ENCODE measurements around the gene C12orf43.

C12orf43 gene

DNA sequence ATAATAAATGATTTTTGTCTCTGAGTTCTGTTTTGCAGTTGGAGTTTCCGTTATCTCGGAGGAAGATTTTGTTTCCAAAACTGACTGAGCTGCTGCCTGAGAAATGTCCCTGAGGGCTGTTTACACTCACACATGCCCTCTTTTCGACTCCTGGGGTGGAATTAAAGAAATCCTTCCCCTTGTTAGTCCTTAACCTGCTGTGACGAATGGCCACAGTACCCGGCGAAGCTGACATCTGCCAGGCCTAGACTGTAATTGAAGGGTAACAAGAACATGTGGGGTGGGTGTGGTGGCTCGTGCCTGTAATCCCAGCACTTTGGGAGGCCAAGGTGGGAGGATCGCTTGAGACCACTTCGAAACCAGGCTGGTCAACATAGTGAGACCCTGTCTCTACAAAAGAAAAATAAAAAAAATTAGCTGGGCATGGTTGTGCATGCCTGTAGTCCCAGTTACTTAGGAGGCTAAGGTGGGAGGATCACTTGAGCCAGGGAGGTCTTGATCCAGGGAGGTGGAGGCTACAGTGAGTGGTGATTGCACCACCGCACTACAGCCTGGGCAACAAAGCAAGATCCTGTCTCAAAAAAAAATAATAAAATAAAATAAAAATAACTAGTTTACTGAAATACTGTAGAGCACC is 14.4 kb upstream of the C12orf43 start:
- ChIA-PET POLR2A (no interaction called here), CTCF (interaction anchor here (1.2 kb wide), 1 partner anchor 16 kb away, joined by 3 read pairs; no protein-coding TSS in a partner anchor)
- WGBS (ENCODE audit: insufficient coverage): 84% methylated on average over 5 of the region's 10 CpGs
- Histone ChIP-seq H3K4me3 (ENCODE audit: control insufficient read depth in 1 of 7, extremely low read depth in 1 of 7, insufficient read depth in 4 of 7, low read depth in 2 of 7, low read length in 6 of 7) (no peak overlapping the region), H3K9me3 (ENCODE audit: control extremely low read depth in 1 of 5, control insufficient read depth in 4 of 5, insufficient read depth in 2 of 5, low read depth in 1 of 5, low read length in 4 of 5) (no peaks in the 10 kb centered on the region), H3K27me3 (replicated peaks in 2 of 5; ENCODE audit: control insufficient read depth in 4 of 5, insufficient read depth in 5 of 5, low read length in 4 of 5) (peaks cover 0 to 3% (median 0%) of the 10 kb centered on the region in 5 experiments), H3K4me1 (ENCODE audit: control extremely low read depth in 1 of 4, control insufficient read depth in 4 of 4, insufficient read depth in 4 of 4, low read length in 3 of 4) (peaks cover 0 to 4% (median 0%) of the 10 kb centered on the region in 4 experiments), H3K27ac (ENCODE audit: insufficient read depth in 1 of 2, low read depth in 1 of 2, low read length in 2 of 2, poor library complexity in 1 of 2, severe bottlenecking in 2 of 2) (no peak overlapping the region), H3K36me3 (ENCODE audit: control insufficient read depth in 4 of 4, insufficient read depth in 4 of 4, low read length in 3 of 4) (no peaks in the 10 kb centered on the region)
- DNase-seq: no peak

- ChIA-PET CTCF (interaction anchor here (2.6 to 3.0 kb wide), 2 partner anchors 11 to 66 kb away, joined by 5 to 7 read pairs; no protein-coding TSS in a partner anchor), POLR2A (interaction anchor here (0.6 kb wide), 1 partner anchor 1386 kb away, joined by 4 read pairs; no protein-coding TSS in a partner anchor)
- H3K27ac ChIP-seq (ENCODE audit: insufficient read depth in 1 of 2, low read depth in 1 of 2, low read length in 2 of 2, poor library complexity in 1 of 2, severe bottlenecking in 2 of 2): no peak overlapping the region
- 93% methylated on average over 3 of the region's 10 CpGs for WGBS (ENCODE audit: insufficient coverage)
- DNase-seq: no peak
- no peak overlapping the region for H3K4me3 ChIP-seq (ENCODE audit: control insufficient read depth in 1 of 7, extremely low read depth in 1 of 7, insufficient read depth in 4 of 7, low read depth in 2 of 7, low read length in 6 of 7)
- H3K27me3 ChIP-seq (replicated peaks in 2 of 5; ENCODE audit: control insufficient read depth in 4 of 5, insufficient read depth in 5 of 5, low read length in 4 of 5): no peaks in the 10 kb centered on the region
- H3K4me1 ChIP-seq (ENCODE audit: control extremely low read depth in 1 of 4, control insufficient read depth in 4 of 4, insufficient read depth in 4 of 4, low read length in 3 of 4): no peaks in the 10 kb centered on the region
- no peaks in the 10 kb centered on the region for H3K36me3 ChIP-seq (ENCODE audit: control insufficient read depth in 4 of 4, insufficient read depth in 4 of 4, low read length in 3 of 4)
- no peaks in the 10 kb centered on the region for H3K9me3 ChIP-seq (ENCODE audit: control extremely low read depth in 1 of 5, control insufficient read depth in 4 of 5, insufficient read depth in 2 of 5, low read depth in 1 of 5, low read length in 4 of 5)
Observed at GRCh38 chr12:121026274-121027045, 10.2 kb upstream of the C12orf43 start.

GRCh38 chr12:121025442-121026226 is 9.3 kb upstream of the C12orf43 start:
- ChIA-PET POLR2A (no interaction called here), CTCF (no interaction called here)
- no peak overlapping the region for H3K4me3 ChIP-seq (ENCODE audit: control insufficient read depth in 1 of 7, extremely low read depth in 1 of 7, insufficient read depth in 4 of 7, low read depth in 2 of 7, low read length in 6 of 7)
- H3K27ac ChIP-seq (ENCODE audit: insufficient read depth in 1 of 2, low read depth in 1 of 2, low read length in 2 of 2, poor library complexity in 1 of 2, severe bottlenecking in 2 of 2): no peak overlapping the region
- no peaks in the 10 kb centered on the region for H3K4me1 ChIP-seq (ENCODE audit: control extremely low read depth in 1 of 4, control insufficient read depth in 4 of 4, insufficient read depth in 4 of 4, low read length in 3 of 4)
- no peak for DNase-seq
- H3K9me3 ChIP-seq (ENCODE audit: control extremely low read depth in 1 of 5, control insufficient read depth in 4 of 5, insufficient read depth in 2 of 5, low read depth in 1 of 5, low read length in 4 of 5): no peaks in the 10 kb centered on the region
- no peaks in the 10 kb centered on the region for H3K27me3 ChIP-seq (replicated peaks in 2 of 5; ENCODE audit: control insufficient read depth in 4 of 5, insufficient read depth in 5 of 5, low read length in 4 of 5)
- H3K36me3 ChIP-seq (ENCODE audit: control insufficient read depth in 4 of 4, insufficient read depth in 4 of 4, low read length in 3 of 4): no peaks in the 10 kb centered on the region
- WGBS (ENCODE audit: insufficient coverage): 95% methylated on average over 9 of the region's 11 CpGs

DNA sequence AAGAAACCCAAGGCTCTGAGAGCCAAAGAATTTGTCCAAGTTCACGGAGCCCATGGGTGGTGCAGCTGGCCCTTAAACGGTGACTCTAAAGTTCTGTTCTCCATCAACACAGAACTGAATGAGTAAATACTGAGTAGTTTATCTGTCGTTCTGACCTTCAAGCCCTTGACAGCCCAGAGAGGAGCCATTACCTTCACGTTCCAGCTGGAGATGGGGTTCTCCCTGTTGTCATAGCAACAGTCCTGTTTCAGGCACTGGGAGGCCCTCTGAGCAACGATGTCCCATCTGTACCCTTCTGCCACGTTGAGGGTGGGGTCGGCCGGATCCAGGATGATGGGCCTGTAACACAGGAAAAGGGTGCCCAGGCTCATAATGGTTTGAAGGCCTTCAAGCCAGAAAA is 7.5 kb upstream of the C12orf43 start:
- Histone ChIP-seq H3K27me3 (replicated peaks in 2 of 5; ENCODE audit: control insufficient read depth in 4 of 5, insufficient read depth in 5 of 5, low read length in 4 of 5) (no peaks in the 10 kb centered on the region), H3K27ac (ENCODE audit: insufficient read depth in 1 of 2, low read depth in 1 of 2, low read length in 2 of 2, poor library complexity in 1 of 2, severe bottlenecking in 2 of 2) (no peak overlapping the region), H3K4me1 (ENCODE audit: control extremely low read depth in 1 of 4, control insufficient read depth in 4 of 4, insufficient read depth in 4 of 4, low read length in 3 of 4) (no peaks in the 10 kb centered on the region), H3K4me3 (ENCODE audit: control insufficient read depth in 1 of 7, extremely low read depth in 1 of 7, insufficient read depth in 4 of 7, low read depth in 2 of 7, low read length in 6 of 7) (no peak overlapping the region), H3K9me3 (ENCODE audit: control extremely low read depth in 1 of 5, control insufficient read depth in 4 of 5, insufficient read depth in 2 of 5, low read depth in 1 of 5, low read length in 4 of 5) (peaks cover 0 to 3% (median 0%) of the 10 kb centered on the region in 5 experiments), H3K36me3 (ENCODE audit: control insufficient read depth in 4 of 4, insufficient read depth in 4 of 4, low read length in 3 of 4) (no peaks in the 10 kb centered on the region)
- 92% methylated on average over 8 of the region's 8 CpGs for WGBS (ENCODE audit: insufficient coverage)
- CTCF ChIA-PET: interaction anchor here (0.8 kb wide), 1 partner anchor 18 kb away, joined by 3 read pairs; no protein-coding TSS in a partner anchor
- DNase-seq: no peak
- POLR2A ChIA-PET: no interaction called here

GRCh38 chr12:121022713-121023112 is 6.4 kb upstream of the C12orf43 start:
- no peak for DNase-seq
- Histone ChIP-seq H3K4me1 (ENCODE audit: control extremely low read depth in 1 of 4, control insufficient read depth in 4 of 4, insufficient read depth in 4 of 4, low read length in 3 of 4) (no peaks in the 10 kb centered on the region), H3K4me3 (ENCODE audit: control insufficient read depth in 1 of 7, extremely low read depth in 1 of 7, insufficient read depth in 4 of 7, low read depth in 2 of 7, low read length in 6 of 7) (no peak overlapping the region), H3K9me3 (ENCODE audit: control extremely low read depth in 1 of 5, control insufficient read depth in 4 of 5, insufficient read depth in 2 of 5, low read depth in 1 of 5, low read length in 4 of 5) (peaks cover 0 to 4% (median 0%) of the 10 kb centered on the region in 5 experiments), H3K27me3 (replicated peaks in 2 of 5; ENCODE audit: control insufficient read depth in 4 of 5, insufficient read depth in 5 of 5, low read length in 4 of 5) (no peaks in the 10 kb centered on the region), H3K36me3 (ENCODE audit: control insufficient read depth in 4 of 4, insufficient read depth in 4 of 4, low read length in 3 of 4) (no peaks in the 10 kb centered on the region), H3K27ac (ENCODE audit: insufficient read depth in 1 of 2, low read depth in 1 of 2, low read length in 2 of 2, poor library complexity in 1 of 2, severe bottlenecking in 2 of 2) (no peak overlapping the region)
- CTCF ChIA-PET: no interaction called here
- 100% methylated on average over 1 of the region's 2 CpGs for WGBS (ENCODE audit: insufficient coverage)
- POLR2A ChIA-PET: no interaction called here

- DNase-seq: no peak
- H3K36me3 ChIP-seq (ENCODE audit: control insufficient read depth in 4 of 4, insufficient read depth in 4 of 4, low read length in 3 of 4): no peaks in the 10 kb centered on the region
- ChIA-PET CTCF (no interaction called here), POLR2A (no interaction called here)
- peaks cover 0 to 4% (median 0%) of the 10 kb centered on the region in 5 experiments for H3K9me3 ChIP-seq (ENCODE audit: control extremely low read depth in 1 of 5, control insufficient read depth in 4 of 5, insufficient read depth in 2 of 5, low read depth in 1 of 5, low read length in 4 of 5)
- no peaks in the 10 kb centered on the region for H3K4me1 ChIP-seq (ENCODE audit: control extremely low read depth in 1 of 4, control insufficient read depth in 4 of 4, insufficient read depth in 4 of 4, low read length in 3 of 4)
- no peaks in the 10 kb centered on the region for H3K27me3 ChIP-seq (replicated peaks in 2 of 5; ENCODE audit: control insufficient read depth in 4 of 5, insufficient read depth in 5 of 5, low read length in 4 of 5)
- H3K27ac ChIP-seq (ENCODE audit: insufficient read depth in 1 of 2, low read depth in 1 of 2, low read length in 2 of 2, poor library complexity in 1 of 2, severe bottlenecking in 2 of 2): no peak overlapping the region
- H3K4me3 ChIP-seq (ENCODE audit: control insufficient read depth in 1 of 7, extremely low read depth in 1 of 7, insufficient read depth in 4 of 7, low read depth in 2 of 7, low read length in 6 of 7): no peak overlapping the region
- 100% methylated on average over 4 of the region's 6 CpGs for WGBS (ENCODE audit: insufficient coverage)
Observed at GRCh38 chr12:121021754-121022153, 5.5 kb upstream of the C12orf43 start.
